NB4 (cell line): ENCODE data around the gene CALN1.

Experiments used
- MAX ChIP-seq: IDR thresholded peaks from 2 replicates; pipeline ENCODE4 v1.6.1; 2011; ENCODE audit warnings: low read depth, low read length
- MYC ChIP-seq: IDR thresholded peaks from 2 replicates; pipeline ENCODE4 v1.6.1; 2011; ENCODE audit warnings: low read depth, low read length
- POLR2A ChIP-seq: IDR thresholded peaks from 2 replicates; pipeline ENCODE4 v1.6.1; 2011; ENCODE audit warnings: mild to moderate bottlenecking; ENCODE audit not compliant: insufficient read length; ENCODE audit errors: extremely low read depth
- TF ChIP-seq, protein P1 (sequence below): IDR thresholded peaks from one replicate; pipeline ENCODE4 v1.5.1; 2012; ENCODE audit warnings: low read depth, low read length

GRCh38 chr7:72077786-72078185, 334.4 kb downstream of the CALN1 start:
- TF ChIP-seq, protein P1, sequence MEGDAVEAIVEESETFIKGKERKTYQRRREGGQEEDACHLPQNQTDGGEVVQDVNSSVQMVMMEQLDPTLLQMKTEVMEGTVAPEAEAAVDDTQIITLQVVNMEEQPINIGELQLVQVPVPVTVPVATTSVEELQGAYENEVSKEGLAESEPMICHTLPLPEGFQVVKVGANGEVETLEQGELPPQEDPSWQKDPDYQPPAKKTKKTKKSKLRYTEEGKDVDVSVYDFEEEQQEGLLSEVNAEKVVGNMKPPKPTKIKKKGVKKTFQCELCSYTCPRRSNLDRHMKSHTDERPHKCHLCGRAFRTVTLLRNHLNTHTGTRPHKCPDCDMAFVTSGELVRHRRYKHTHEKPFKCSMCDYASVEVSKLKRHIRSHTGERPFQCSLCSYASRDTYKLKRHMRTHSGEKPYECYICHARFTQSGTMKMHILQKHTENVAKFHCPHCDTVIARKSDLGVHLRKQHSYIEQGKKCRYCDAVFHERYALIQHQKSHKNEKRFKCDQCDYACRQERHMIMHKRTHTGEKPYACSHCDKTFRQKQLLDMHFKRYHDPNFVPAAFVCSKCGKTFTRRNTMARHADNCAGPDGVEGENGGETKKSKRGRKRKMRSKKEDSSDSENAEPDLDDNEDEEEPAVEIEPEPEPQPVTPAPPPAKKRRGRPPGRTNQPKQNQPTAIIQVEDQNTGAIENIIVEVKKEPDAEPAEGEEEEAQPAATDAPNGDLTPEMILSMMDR, result no peak
- TF ChIP-seq POLR2A (no peak), MAX (no peak), MYC (no peak)
